HG03095 (cell line): ENCODE measurements around the gene TMEM9.

Experiments
- ATAC-seq: cut with Tn5 transposase; IDR thresholded peaks from one replicate; pipeline ENCODE4 v1.9.1; 2021; ENCODE audit warnings: moderate library complexity; ENCODE audit not compliant: unreplicated experiment

The TMEM9 gene

GRCh38 chr1:201110616-201111015, 43.7 kb downstream of the TMEM9 start:
- no peak for ATAC-seq

GRCh38 chr1:201110138-201110537, 44.1 kb downstream of the TMEM9 start:
- ATAC-seq: no peak

- ATAC-seq: no peak
Measured at GRCh38 chr1:201109651-201110050, 44.6 kb downstream of the TMEM9 start.

- no peak for ATAC-seq
Measured at GRCh38 chr1:201108614-201109013, 45.7 kb downstream of the TMEM9 start.

GRCh38 chr1:201105688-201106087, 48.6 kb downstream of the TMEM9 start:
- ATAC-seq: no peak

GRCh38 chr1:201104141-201104540, 50.1 kb downstream of the TMEM9 start:
- ATAC-seq: no peak

- no peak for ATAC-seq
Measured at GRCh38 chr1:201103666-201104065, 50.6 kb downstream of the TMEM9 start.

- ATAC-seq: no peak
Measured at GRCh38 chr1:201100169-201100930, 53.9 kb downstream of the TMEM9 start.

- no peak for ATAC-seq
Measured at GRCh38 chr1:201098992-201099677, 55.1 kb downstream of the TMEM9 start.

- no peak for ATAC-seq
Measured at GRCh38 chr1:201096977-201097856, 57.1 kb downstream of the TMEM9 start.

- no peak for ATAC-seq
Measured at GRCh38 chr1:201096041-201096461, 58.2 kb downstream of the TMEM9 start.

- ATAC-seq: no peak
Measured at GRCh38 chr1:201095581-201095980, 58.7 kb downstream of the TMEM9 start.

GRCh38 chr1:201094832-201095231, 59.4 kb downstream of the TMEM9 start:
- ATAC-seq: no peak

GRCh38 chr1:201093962-201094361, 60.3 kb downstream of the TMEM9 start:
- no peak for ATAC-seq

- ATAC-seq: no peak
Measured at GRCh38 chr1:201093561-201093960, 60.7 kb downstream of the TMEM9 start.

- ATAC-seq: no peak
Measured at GRCh38 chr1:201092738-201093137, 61.5 kb downstream of the TMEM9 start.

GRCh38 chr1:201091256-201091655, 63.0 kb downstream of the TMEM9 start:
- ATAC-seq: no peak

GRCh38 chr1:201090541-201090940, 63.7 kb downstream of the TMEM9 start:
- no peak for ATAC-seq

- ATAC-seq: no peak
Measured at GRCh38 chr1:201089596-201089995, 64.7 kb downstream of the TMEM9 start.

- no peak for ATAC-seq
Measured at GRCh38 chr1:201088901-201089525, 65.3 kb downstream of the TMEM9 start.

- no peak for ATAC-seq
Measured at GRCh38 chr1:201088395-201088794, 65.9 kb downstream of the TMEM9 start.
